SU-DHL-6 (cell line): Measurements from ENCODE around the gene ATP13A1.
A peak's percentile ranks its signal among the peaks of the same experiment; 100 is the strongest.

ENCODE experiments used
- H2AFZ ChIP-seq: fragments of 200-600 bp; sonication (generic); 2 replicates; pipeline ENCODE4 v1.6.1; 2014; ENCODE audit warnings: low read depth, mild to moderate bottlenecking, moderate library complexity, mixed read lengths, antibody characterized with exemption, low read length; ENCODE audit not compliant: severe bottlenecking
- H3F3A ChIP-seq: fragments of 200-600 bp; shearing (Covaris generic); 2 replicates; pipeline ENCODE4 v1.6.0; 2016; ENCODE audit warnings: antibody characterized with exemption, mild to moderate bottlenecking; ENCODE audit not compliant: insufficient read depth
- H3K27ac ChIP-seq: fragments of 200-600 bp; sonication (generic); 2 replicates; pipeline ENCODE4 v1.5.1; 2016; ENCODE audit warnings: low read depth, mild to moderate bottlenecking, low read length, moderate library complexity, mixed read lengths
- H3K27me3 ChIP-seq: fragments of 200-600 bp; sonication (generic), shearing (Covaris generic); 2 replicates; pipeline ENCODE4 v1.6.0; 2014; ENCODE audit warnings: mild to moderate bottlenecking, low read length
- H3K36me3 ChIP-seq: fragments of 200-600 bp; sonication (generic); 2 replicates; pipeline ENCODE4 v1.6.1; 2014; ENCODE audit warnings: mild to moderate bottlenecking, low read length, mixed read lengths
- H3K4me2 ChIP-seq: fragments of 300-600, 200-600 bp; shearing (Covaris generic), sonication (generic); 2 replicates; pipeline ENCODE4 v1.6.0; 2014; ENCODE audit warnings: low read length, low read depth, mild to moderate bottlenecking; ENCODE audit not compliant: poor library complexity, severe bottlenecking
- H3K4me3 ChIP-seq: fragments of 200-600 bp; sonication (generic); 2 replicates; pipeline ENCODE4 v1.5.1; 2014; ENCODE audit warnings: antibody characterized with exemption, low read length, mild to moderate bottlenecking, mixed read lengths; ENCODE audit not compliant: insufficient read depth, poor library complexity, severe bottlenecking
- H3K79me2 ChIP-seq: fragments of 200-600 bp; sonication (generic); 2 replicates; pipeline ENCODE4 v1.6.1; 2014; ENCODE audit warnings: mild to moderate bottlenecking, low read length, moderate library complexity; ENCODE audit not compliant: insufficient read depth
- H3K9ac ChIP-seq: fragments of 200-600 bp; sonication (generic); 2 replicates; pipeline ENCODE4 v1.7.0; 2014; ENCODE audit warnings: mild to moderate bottlenecking, low read length
- H3K9me2 ChIP-seq: fragments of 200-600 bp; sonication (generic); replicated peaks from 2 replicates; pipeline ENCODE4 v1.6.1; 2014; ENCODE audit warnings: low read length; ENCODE audit not compliant: insufficient read depth
- H3K9me3 ChIP-seq: fragments of 200-600 bp; sonication (generic); 2 replicates; pipeline ENCODE4 v1.6.1; 2014; ENCODE audit warnings: low read length, mixed read lengths; ENCODE audit not compliant: insufficient read depth
- H4K20me1 ChIP-seq: fragments of 200-600 bp; sonication (generic); 2 replicates; pipeline ENCODE4 v1.6.1; 2014; ENCODE audit warnings: low read depth, mild to moderate bottlenecking, antibody characterized with exemption, low read length, moderate library complexity, mixed read lengths
- CTCF ChIP-seq: fragments of 200-600 bp; sonication (generic); IDR thresholded peaks from one replicate; pipeline ENCODE4 v1.5.1; 2017; ENCODE audit warnings: antibody characterized with exemption, mild to moderate bottlenecking, low read length, moderate library complexity; ENCODE audit not compliant: insufficient read depth, poor library complexity, severe bottlenecking
- EZH2phosphoT487 ChIP-seq: fragments of 200-600 bp; sonication (generic), shearing (Covaris generic); conservative IDR thresholded peaks from 2 replicates; pipeline ENCODE4 v1.6.1; 2018; ENCODE audit warnings: mild to moderate bottlenecking, antibody characterized with exemption, low read length, moderate library complexity, mixed read lengths

ATP13A1 gene

DNA sequence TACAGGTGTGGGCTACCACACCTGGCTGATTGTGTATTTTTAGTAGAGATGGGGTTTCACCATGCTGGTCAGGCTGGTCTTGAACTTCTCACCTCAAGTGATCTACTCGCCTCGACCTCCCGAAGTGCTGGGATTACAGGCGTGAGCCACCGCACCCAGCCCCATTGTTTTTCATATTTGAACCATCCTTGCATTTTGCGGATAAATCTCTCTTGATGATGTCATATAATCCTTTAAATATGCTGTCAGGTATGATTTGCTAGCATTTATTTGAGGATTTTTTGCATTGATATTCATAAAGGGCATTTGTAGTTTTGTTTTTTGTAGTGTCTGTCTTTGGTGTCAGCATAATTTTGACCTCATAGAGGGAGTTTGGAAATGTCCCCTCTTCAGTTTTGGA lies 10.8 kb upstream of the ATP13A1 start:
- Histone ChIP-seq H3K79me2 (peaks cover 92% of the 10 kb centered on the region), H3K9me3 (no peaks in the 10 kb centered on the region), H3F3A (no peaks in the 10 kb centered on the region), H3K27me3 (no peaks in the 10 kb centered on the region), H3K27ac (no peak overlapping the region), H3K36me3 (peaks cover 42% of the 10 kb centered on the region), H3K9ac (no peak overlapping the region), H2AFZ (no peak overlapping the region), H4K20me1 (no peaks in the 10 kb centered on the region), H3K4me3 (no peak overlapping the region), H3K4me2 (no peak overlapping the region), H3K9me2 (no peaks in the 10 kb centered on the region)
- TF ChIP-seq EZH2phosphoT487 (no peak), CTCF (no peak)

DNA sequence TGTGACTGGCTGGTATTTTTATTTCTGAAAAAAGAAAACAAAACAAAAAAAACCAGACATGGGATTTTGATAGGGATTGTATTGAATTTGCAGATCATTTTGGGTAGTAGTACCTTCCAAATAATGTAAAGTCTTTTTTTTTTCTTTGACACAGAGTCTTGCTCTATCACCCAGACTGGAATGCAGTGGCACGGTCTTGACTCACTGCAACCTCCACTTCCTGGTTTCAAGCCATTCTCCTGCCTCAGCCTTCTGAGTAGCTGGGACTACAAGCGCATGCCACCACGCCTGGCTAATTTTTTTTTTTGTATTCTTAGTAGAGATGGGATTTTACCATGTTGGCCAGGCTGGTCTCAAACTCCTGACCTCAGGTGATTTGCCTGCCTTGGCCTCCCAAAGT lies 9.3 kb upstream of the ATP13A1 start:
- H3K9me3 ChIP-seq: no peaks in the 10 kb centered on the region
- no peak overlapping the region for H2AFZ ChIP-seq
- H3K27me3 ChIP-seq: no peaks in the 10 kb centered on the region
- no peak for TF ChIP-seq EZH2phosphoT487
- no peak for TF ChIP-seq CTCF
- H4K20me1 ChIP-seq: no peaks in the 10 kb centered on the region
- no peak overlapping the region for H3K4me3 ChIP-seq
- no peak overlapping the region for H3K4me2 ChIP-seq
- H3K36me3 ChIP-seq: peaks cover 28% of the 10 kb centered on the region
- H3K79me2 ChIP-seq: peaks cover 89% of the 10 kb centered on the region
- H3K27ac ChIP-seq: no peak overlapping the region
- H3K9ac ChIP-seq: no peak overlapping the region
- peaks cover 7% of the 10 kb centered on the region for H3F3A ChIP-seq
- H3K9me2 ChIP-seq: no peaks in the 10 kb centered on the region

DNA sequence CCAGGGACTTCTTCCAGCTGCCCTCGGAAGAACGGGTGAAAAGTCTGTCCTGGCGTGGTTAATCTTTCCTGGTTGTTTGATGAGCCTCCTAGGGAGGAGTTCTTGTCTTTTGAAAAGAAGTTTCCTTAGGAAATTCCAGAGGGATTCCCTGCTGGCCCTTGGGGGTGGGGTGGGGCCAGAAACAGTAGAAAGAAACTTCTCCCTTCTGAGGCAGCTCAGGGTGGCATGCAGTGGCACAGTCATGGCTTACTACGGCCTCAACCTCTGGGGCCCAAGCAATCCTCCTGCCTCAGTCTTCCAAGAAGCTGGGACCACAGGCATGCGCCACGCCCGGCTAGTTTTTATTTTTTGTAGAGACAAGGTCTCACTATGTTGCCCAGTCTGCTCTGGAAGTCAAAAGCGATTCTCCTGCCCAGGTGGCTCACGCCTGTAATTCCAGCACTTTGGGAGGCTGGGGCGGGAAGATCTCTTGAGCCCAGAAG lies 6.6 kb upstream of the ATP13A1 start:
- Histone ChIP-seq H3K27ac (peak overlapping the region; percentile 90), H4K20me1 (no peaks in the 10 kb centered on the region), H3K79me2 (peaks cover 65% of the 10 kb centered on the region), H3K36me3 (peaks cover 9% of the 10 kb centered on the region; the same call in 1 of the 2 replicates), H3K9me3 (no peaks in the 10 kb centered on the region), H3K4me3 (peak overlapping the region; percentile 100), H3F3A (peaks cover 22% of the 10 kb centered on the region), H2AFZ (no peak overlapping the region), H3K9me2 (no peaks in the 10 kb centered on the region), H3K9ac (peak overlapping the region; percentile 99), H3K4me2 (peak overlapping the region; percentile 93), H3K27me3 (no peaks in the 10 kb centered on the region)
- no peak for TF ChIP-seq EZH2phosphoT487
- TF ChIP-seq CTCF: no peak
